ENCODE results near the gene GSTT2B.
"Not testable (repeated sequence)": the region's sequence is repeated elsewhere in the genome, so short reads cannot be mapped to it uniquely, and the experiment has no call there.

- not testable (repeated sequence) for TF ChIP-seq POLR2A (IDR thresholded peaks at IDR 0.05; ENCODE audit: low read depth, low read length); POLR2AphosphoS5 (IDR thresholded peaks at IDR 0.05; ENCODE audit: low read depth, low read length); TAF1 (IDR thresholded peaks at IDR 0.05; ENCODE audit: borderline replicate concordance, low read depth, low read length)
These were observed 16.3 kb upstream of the GSTT2B start for GRCh38 chr22:23977304-23977703.
